AG08395 (cell line): Measurements from ENCODE around the gene THEMIS.
A peak's percentile ranks its signal among the peaks of the same experiment; 100 is the strongest.
"Not testable (repeated sequence)": the region's sequence is repeated elsewhere in the genome, so short reads cannot be mapped to it uniquely, and the experiment has no call there.

Source experiments
- DNase-seq: peaks from one replicate; pipeline ENCODE4 v3.0.0; 2012; ENCODE audit warnings: mixed read lengths, low spot score

Gene THEMIS

GRCh38 chr6:127794405-127794804 lies 106.5 kb downstream of the THEMIS start:
- DNase-seq, result no peak

- DNase-seq, result no peak
Observed at GRCh38 chr6:127793396-127793795, 107.5 kb downstream of the THEMIS start.

- DNase-seq, result no peak
Observed at GRCh38 chr6:127792616-127793015, 108.2 kb downstream of the THEMIS start.

GRCh38 chr6:127791779-127792528 lies 108.9 kb downstream of the THEMIS start:
- no peak for DNase-seq

- DNase-seq, result no peak
Observed at GRCh38 chr6:127790571-127790970, 110.3 kb downstream of the THEMIS start.

- peak; percentile 20 for DNase-seq
Observed at GRCh38 chr6:127786109-127786508, 114.7 kb downstream of the THEMIS start.

- DNase-seq, result no peak
Observed at GRCh38 chr6:127784468-127784867, 116.4 kb downstream of the THEMIS start.

- DNase-seq, result not testable (repeated sequence)
Observed at GRCh38 chr6:127781636-127782272, 119.1 kb downstream of the THEMIS start.

- DNase-seq, result no peak
Observed at GRCh38 chr6:127776320-127776719, 124.5 kb downstream of the THEMIS start.

- peak; percentile 36 for DNase-seq
Observed at GRCh38 chr6:127775371-127775770, 125.5 kb downstream of the THEMIS start.

- DNase-seq, result no peak
Observed at GRCh38 chr6:127768745-127769144, 132.1 kb downstream of the THEMIS start.

GRCh38 chr6:127768223-127768622 lies 132.6 kb downstream of the THEMIS start:
- DNase-seq, result no peak

GRCh38 chr6:127765949-127766348 lies 134.9 kb downstream of the THEMIS start:
- DNase-seq, result no peak

GRCh38 chr6:127762284-127762683 lies 138.6 kb downstream of the THEMIS start:
- DNase-seq, result no peak

GRCh38 chr6:127761084-127761483 lies 139.8 kb downstream of the THEMIS start:
- DNase-seq, result no peak

GRCh38 chr6:127749095-127749494 lies 151.8 kb downstream of the THEMIS start:
- no peak for DNase-seq

GRCh38 chr6:127748290-127748689 lies 152.6 kb downstream of the THEMIS start:
- DNase-seq, result no peak

GRCh38 chr6:127738423-127738822 lies 162.4 kb downstream of the THEMIS start:
- no peak for DNase-seq

- no peak for DNase-seq
Observed at GRCh38 chr6:127737768-127738167, 163.1 kb downstream of the THEMIS start.

- peak; percentile 67 for DNase-seq
Observed at GRCh38 chr6:127737009-127737486, 163.8 kb downstream of the THEMIS start.

- DNase-seq, result no peak
Observed at GRCh38 chr6:127732927-127733326, 167.9 kb downstream of the THEMIS start.

- no peak for DNase-seq
Observed at GRCh38 chr6:127727260-127727953, 173.5 kb downstream of the THEMIS start.

- no peak for DNase-seq
Observed at GRCh38 chr6:127725821-127726220, 175.0 kb downstream of the THEMIS start.
